ENCODE data around the gene ACAT2.

DNA sequence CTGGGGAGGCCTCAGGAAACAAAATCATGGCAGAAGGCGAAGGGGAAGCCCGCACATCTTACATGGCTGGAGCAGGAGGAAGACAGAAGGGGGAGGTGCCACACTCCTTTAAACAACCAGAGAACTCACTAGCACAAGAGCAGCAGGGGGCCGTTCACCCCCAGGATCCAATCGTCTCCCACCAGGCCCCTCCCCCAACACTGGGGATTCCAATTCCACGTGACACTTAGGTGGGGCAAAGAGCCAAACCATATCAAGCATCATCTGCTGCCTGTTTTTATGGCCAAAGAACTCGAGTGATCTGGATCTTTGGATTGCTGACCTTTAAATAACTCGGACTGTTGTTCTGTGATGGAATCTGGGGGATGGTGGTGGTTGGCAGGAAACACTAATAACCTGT, 66.2 kb downstream of the ACAT2 start:
- TF ChIP-seq, protein P1, sequence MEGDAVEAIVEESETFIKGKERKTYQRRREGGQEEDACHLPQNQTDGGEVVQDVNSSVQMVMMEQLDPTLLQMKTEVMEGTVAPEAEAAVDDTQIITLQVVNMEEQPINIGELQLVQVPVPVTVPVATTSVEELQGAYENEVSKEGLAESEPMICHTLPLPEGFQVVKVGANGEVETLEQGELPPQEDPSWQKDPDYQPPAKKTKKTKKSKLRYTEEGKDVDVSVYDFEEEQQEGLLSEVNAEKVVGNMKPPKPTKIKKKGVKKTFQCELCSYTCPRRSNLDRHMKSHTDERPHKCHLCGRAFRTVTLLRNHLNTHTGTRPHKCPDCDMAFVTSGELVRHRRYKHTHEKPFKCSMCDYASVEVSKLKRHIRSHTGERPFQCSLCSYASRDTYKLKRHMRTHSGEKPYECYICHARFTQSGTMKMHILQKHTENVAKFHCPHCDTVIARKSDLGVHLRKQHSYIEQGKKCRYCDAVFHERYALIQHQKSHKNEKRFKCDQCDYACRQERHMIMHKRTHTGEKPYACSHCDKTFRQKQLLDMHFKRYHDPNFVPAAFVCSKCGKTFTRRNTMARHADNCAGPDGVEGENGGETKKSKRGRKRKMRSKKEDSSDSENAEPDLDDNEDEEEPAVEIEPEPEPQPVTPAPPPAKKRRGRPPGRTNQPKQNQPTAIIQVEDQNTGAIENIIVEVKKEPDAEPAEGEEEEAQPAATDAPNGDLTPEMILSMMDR (IDR thresholded peaks at IDR 0.05; ENCODE audit: insufficient read depth, low read length): no peak
- no peak for TF ChIP-seq GABPA (IDR thresholded peaks at IDR 0.05; ENCODE audit: low read depth)
